HG02884 (cell line): ENCODE measurements around the gene GATC.
"Not testable (repeated sequence)": the region's sequence is repeated elsewhere in the genome, so short reads cannot be mapped to it uniquely, and the experiment has no call there.

Experiments used
- ATAC-seq: cut with Tn5 transposase; IDR thresholded peaks from one replicate; pipeline ENCODE4 v1.9.1; 2021; ENCODE audit warnings: mild to moderate bottlenecking, moderate library complexity; ENCODE audit not compliant: unreplicated experiment

The GATC gene

DNA sequence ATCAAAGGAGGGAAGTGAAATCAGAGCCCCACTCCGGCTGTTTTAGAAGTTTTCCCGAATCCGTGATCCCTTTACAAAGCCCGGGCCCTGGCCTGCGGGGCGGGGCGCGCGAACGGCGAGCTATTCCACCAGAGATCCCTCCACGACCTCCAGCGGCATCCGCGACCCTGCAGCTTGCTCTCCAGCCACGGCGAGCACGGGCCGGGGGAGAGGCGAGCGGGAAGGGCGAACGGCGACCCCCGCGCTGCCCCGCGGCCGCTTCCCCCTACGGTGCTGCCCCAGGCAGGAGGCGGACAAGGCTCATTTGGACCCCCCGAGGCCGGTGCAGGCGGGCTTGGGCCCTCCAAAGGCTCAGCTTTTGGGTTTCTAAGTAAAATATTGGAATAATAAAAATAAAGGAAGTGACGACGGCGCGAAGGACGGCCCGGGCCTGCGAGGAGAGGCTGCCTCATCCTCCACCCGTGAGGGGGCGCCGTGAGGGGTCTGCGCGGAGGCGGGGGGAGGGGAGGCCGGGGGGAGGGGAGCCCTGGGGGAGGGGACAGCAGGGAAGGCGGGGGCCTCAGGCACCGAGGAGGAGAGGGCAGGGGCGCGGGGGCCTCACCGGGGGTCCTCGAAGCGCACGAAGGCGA is 22.7 kb downstream of the GATC start:
- ATAC-seq, result peak; percentile 10

- ATAC-seq, result peak; percentile 86
Observed at GRCh38 chr12:120469450-120470149, 23.4 kb downstream of the GATC start, which contains the start of gene SRSF9. SRSF9 (minus strand) TSS chr12:120469748; CDS start chr12:120469609, 139 bp downstream.

GRCh38 chr12:120470150-120470784 is 24.0 kb downstream of the GATC start:
- peak; percentile 19 for ATAC-seq

- no peak for ATAC-seq
Observed at GRCh38 chr12:120472521-120472920, 26.3 kb downstream of the GATC start.

DNA sequence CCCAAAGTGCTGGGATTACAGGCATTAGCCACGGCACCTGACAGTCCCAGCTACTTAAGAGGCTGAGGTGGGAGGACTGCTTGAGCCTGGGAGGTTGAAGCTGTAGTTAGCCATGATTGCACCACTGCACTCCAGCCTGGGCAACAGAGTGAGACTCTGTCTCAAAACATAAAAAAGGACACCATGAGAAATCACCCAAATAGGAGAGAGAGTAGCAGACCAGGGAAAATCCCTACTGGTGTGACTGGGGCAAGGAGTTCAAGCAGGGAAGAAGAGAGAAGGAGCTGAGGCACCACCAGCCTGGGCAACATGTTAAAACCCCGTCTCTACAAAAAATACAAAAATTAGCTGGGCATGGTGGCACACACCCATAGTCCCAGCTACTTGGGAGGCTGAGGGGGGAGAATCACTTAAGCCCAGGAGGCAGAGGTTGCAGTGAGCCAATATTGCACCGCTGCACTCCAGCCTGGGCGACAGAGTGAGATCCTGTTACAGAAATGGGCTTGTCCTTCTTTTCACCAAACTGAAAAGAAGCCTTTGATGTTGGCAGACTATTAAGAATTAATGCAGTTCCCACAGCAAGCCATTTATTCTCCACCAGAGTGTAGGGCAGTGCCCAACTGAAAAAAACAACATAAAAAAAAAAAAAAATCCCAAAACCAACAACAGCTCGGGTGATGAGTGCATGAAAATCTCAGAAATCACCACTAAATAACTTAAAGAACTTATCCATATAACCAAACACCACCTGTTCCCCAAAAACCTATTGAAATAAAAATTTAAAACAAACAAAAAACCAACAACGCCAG is 27.8 kb downstream of the GATC start:
- no peak for ATAC-seq

GRCh38 chr12:120474616-120474960 is 28.3 kb downstream of the GATC start:
- no peak for ATAC-seq

DNA sequence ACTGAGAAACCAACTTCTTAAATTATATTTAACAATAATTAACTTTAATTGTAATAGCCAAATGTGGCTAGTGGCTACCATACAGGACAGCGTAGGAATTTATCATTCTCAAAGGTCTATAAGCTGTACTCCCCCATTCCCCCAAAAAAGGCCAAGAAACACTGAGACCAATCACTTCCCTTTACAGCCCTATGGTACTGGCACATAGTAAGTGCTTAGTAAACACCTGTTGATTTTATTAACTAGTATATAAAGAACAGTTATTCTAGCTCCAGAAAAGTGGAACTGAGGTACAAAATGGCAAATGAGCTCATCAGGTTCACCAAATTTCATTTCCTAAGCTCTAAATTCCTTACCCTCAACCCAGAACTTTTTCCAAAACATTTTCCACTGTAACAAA is 29.4 kb downstream of the GATC start:
- no peak for ATAC-seq

GRCh38 chr12:120479458-120479857 is 33.2 kb downstream of the GATC start:
- ATAC-seq, result no peak

DNA sequence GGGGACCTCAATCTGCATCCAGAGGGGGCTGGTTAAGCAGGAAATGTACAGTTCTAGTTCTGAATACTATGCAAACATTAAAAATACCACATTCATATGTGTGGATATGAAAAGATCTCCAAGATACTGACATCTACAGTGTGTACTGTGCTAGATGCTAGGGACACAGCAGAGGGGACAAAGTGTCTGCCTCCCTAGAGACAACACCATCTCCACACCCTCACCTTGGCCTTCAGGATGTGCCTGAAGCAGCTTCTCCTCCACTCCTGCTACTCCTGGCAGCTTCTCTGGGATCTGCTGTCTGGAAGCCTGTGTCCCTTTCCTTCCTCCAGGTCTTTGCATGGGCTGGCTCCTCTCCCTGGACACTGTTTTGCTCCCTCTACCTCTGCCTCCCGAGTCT is 34.0 kb downstream of the GATC start:
- ATAC-seq, result no peak

DNA sequence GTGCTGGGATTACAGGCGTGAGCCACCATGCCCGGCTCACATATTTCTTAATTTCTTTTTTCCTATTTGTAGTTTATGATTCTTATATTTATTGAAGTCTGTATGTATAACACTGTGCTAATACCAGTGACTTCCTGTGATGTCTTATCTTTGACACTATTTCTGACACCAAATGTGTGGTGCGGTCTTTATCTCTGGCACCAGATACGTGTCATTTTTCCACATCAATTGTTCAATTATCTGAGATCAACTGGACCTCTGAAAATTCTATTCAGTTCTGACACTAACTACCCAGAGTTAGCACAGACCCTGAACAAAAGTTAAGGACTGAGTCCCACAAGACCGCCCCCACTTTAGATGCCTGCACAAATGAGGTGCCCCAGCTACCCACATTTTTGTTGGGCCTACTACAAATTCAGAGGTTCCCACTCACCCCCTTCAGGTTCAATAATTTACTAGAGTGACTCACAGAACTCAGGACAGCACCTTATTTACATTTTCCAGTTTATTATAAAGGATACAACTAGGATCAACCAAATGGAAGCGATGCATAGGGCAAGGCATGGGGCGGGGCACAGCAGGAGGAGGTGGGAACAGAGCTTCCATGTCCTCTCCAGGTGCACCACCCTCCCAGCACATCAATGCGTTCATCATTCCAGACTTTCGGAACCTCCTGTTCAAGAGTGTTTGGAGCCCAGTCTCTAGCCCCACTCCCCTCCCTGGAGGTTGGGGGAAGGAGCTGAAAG is 35.0 kb downstream of the GATC start:
- no peak for ATAC-seq

DNA sequence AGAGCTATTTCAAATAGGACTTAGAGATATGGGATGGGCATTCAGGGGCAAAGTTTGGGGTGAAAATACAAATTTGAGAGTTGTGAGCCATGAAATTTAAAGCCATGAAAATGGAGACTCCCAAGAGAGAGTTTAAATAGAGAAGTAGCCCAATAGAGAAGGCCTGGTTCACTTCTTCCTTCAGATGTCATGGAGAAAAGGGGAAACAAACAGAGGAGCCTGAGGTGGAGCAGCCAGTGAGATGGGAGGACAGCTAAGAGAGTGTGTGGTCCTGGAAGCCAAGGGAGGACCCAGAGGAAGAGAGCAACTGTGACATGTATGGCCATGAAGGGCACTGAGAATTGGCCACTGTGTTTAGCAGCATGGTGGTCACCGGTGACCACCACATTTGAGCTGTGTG is 37.4 kb downstream of the GATC start:
- ATAC-seq, result no peak

- ATAC-seq, result no peak
Observed at GRCh38 chr12:120485961-120486881, 40.0 kb downstream of the GATC start.

DNA sequence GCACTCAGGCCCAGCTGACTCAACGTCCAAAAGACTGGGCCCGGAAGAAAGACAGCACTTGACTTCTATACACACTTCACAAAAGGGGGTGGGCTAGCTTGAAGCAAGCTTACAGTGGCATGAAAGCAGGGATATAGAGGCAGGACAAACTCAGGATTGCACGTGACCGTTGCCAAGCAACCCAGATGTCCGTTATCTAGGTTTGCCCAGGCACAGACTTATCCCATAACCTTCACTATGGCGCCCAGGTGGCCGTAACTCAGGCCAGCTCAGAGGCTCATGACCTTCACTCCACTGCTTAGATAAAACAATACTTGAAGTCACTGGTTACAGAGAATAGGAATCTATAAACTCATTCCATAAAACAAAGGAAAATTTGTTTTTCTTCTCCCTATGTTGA is 41.3 kb downstream of the GATC start:
- ATAC-seq, result not testable (repeated sequence)

DNA sequence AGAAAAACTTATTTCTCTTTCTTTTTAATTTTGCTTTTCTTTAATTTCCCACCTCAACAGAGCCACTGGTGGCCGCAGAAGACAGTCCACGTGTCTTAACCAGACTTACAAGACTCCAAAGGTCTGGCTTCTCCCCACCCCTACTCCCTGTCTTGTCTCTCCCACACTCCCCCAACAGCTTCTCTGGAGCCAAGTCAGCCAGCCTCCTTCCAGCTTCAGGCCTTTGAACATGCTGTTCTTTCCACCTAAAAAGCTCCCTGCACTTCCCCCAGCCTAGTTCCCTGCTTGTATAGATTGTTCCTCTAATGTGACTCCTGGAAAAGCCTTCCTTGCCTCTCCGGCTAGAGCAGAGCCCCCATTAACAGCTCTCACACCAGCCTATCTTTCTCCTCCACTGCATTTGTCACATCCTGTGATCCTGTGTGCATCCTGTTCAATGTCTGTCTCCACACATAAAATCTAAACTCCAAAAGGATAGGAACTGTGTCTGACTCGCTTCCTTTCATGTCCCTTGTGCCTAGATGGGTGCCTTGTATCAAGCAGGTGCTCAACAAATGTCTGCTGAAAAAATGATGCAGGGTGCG is 41.9 kb downstream of the GATC start:
- ATAC-seq, result no peak

GRCh38 chr12:120489018-120489417 is 42.8 kb downstream of the GATC start:
- ATAC-seq, result no peak

- ATAC-seq, result no peak
Observed at GRCh38 chr12:120490325-120490724, 44.1 kb downstream of the GATC start.

GRCh38 chr12:120490833-120491512 is 44.7 kb downstream of the GATC start:
- no peak for ATAC-seq

DNA sequence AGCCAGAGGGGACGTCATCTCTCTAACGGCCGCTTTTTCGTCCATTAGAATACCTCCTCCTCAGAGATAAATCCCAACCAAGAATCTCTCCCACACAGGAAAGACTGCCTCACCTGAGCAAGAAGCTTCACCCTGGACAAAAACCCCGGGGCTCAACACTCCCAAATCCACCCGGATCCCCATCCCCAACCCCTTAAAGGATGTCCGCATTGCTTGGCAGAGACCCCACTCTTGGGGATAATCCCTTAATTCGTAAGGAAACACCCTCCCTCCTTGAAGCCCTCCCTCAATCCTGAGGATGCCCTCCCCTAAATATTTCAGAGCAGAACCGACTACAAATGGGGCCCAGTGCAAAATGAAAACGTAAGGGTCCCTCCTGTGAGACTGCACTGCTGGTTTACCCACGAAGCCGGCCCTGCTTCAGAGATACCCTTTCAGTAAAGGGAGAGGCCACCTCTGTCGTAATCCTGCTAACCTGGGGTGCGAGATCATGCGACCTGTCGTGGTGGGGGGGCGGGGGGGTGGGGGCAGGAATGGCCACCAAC is 49.0 kb downstream of the GATC start:
- ATAC-seq, result no peak
